IMR-90 (cell line): ENCODE measurements around the gene MEF2C. TPM values are rescaled to one million over a fixed set of nuclear protein-coding genes. Genes with fewer than 3 reads are reported as not detected.

Experiments
- ATAC-seq: fragments of 200-7000 bp; cut with Tn5 transposase; 2 replicates; pipeline ENCODE4 v1.9.1; 2020; ENCODE audit warnings: low read depth, mild to moderate bottlenecking, moderate library complexity
- BruUV-seq: library from RNA; stranded (reverse); fragments of 400-500 nt; replicated peaks from 2 replicates; lab custom pipeline; 2021; lab: Mats Ljungman, UMichigan
- CTCF ChIA-PET: fragments of 300-600 bp; formaldehyde crosslinking; extraction: SDS; loops from one replicate; lab custom pipeline; 2021; ENCODE audit warnings: antibody characterized with exemption; lab: Yijun Ruan, JAX
- POLR2A ChIA-PET: fragments of 300-600 bp; sonication (Branson Sonifier 250); formaldehyde crosslinking; loops from one replicate; lab custom pipeline; 2022; ENCODE audit warnings: antibody characterized with exemption; ENCODE audit not compliant: unreplicated experiment; lab: Charles Lee
- DNase-seq: peaks from one replicate; pipeline ENCODE4 v3.0.0; 2013
- H2AFZ ChIP-seq: replicated peaks from 2 replicates; pipeline ENCODE3; 2013; ENCODE audit warnings: low read length, mild to moderate bottlenecking; ENCODE audit not compliant: poor library complexity
- H2AK5ac ChIP-seq: 2 replicates; pipeline ENCODE4 v1.6.1; 2013; ENCODE audit warnings: low read depth, low read length, inconsistent platforms
- H2AK9ac ChIP-seq: replicated peaks from 2 replicates; pipeline ENCODE3; 2013; ENCODE audit warnings: mild to moderate bottlenecking, low read depth, low read length, moderate library complexity; ENCODE audit not compliant: poor library complexity
- H2BK120ac ChIP-seq: 2 replicates; pipeline ENCODE4 v1.6.1; 2013; ENCODE audit warnings: low read depth, low read length, inconsistent platforms
- H2BK15ac ChIP-seq: 3 replicates; pipeline ENCODE4 v1.6.1; 2013; ENCODE audit warnings: low read depth, low read length, inconsistent platforms
- H2BK20ac ChIP-seq: 2 replicates; pipeline ENCODE4 v1.6.1; 2013; ENCODE audit warnings: low read depth, mild to moderate bottlenecking, inconsistent platforms, low read length, moderate library complexity
- H2BK5ac ChIP-seq: 2 replicates; pipeline ENCODE4 v1.6.1; 2013; ENCODE audit warnings: mild to moderate bottlenecking, low read depth, low read length, inconsistent platforms; ENCODE audit not compliant: poor library complexity, severe bottlenecking
- H3K14ac ChIP-seq: replicated peaks from 2 replicates; pipeline ENCODE4 v1.6.1; 2013; ENCODE audit warnings: low read depth, low read length, inconsistent platforms
- H3K18ac ChIP-seq: 2 replicates; pipeline ENCODE4 v1.6.1; 2013; ENCODE audit warnings: low read depth, low read length, control low read depth
- H3K23ac ChIP-seq: 2 replicates; pipeline ENCODE4 v1.6.1; 2013; ENCODE audit warnings: low read depth, low read length, inconsistent platforms
- H3K27ac ChIP-seq: 2 replicates; pipeline ENCODE4 v1.5.1; 2013; ENCODE audit warnings: mild to moderate bottlenecking, control low read depth, low read length; ENCODE audit not compliant: insufficient read depth
- H3K27me3 ChIP-seq: 2 replicates; pipeline ENCODE4 v1.6.1; 2013; ENCODE audit warnings: low read length; ENCODE audit not compliant: control insufficient read depth, insufficient read depth
- H3K36me3 ChIP-seq: 2 replicates; pipeline ENCODE4 v1.6.1; 2013; ENCODE audit warnings: low read length, mixed read lengths; ENCODE audit not compliant: control insufficient read depth, insufficient read depth
- H3K4ac ChIP-seq: 2 replicates; pipeline ENCODE4 v1.6.1; 2013; ENCODE audit warnings: low read depth, low read length, inconsistent platforms
- H3K4me1 ChIP-seq: 2 replicates; pipeline ENCODE4 v1.6.1; 2013; ENCODE audit warnings: low read length, mixed read lengths; ENCODE audit not compliant: control insufficient read depth, insufficient read depth
- H3K4me2 ChIP-seq: 2 replicates; pipeline ENCODE4 v1.6.1; 2013; ENCODE audit warnings: low read depth, mild to moderate bottlenecking, control low read depth, low read length, moderate library complexity
- H3K4me3 ChIP-seq: 2 replicates; pipeline ENCODE4 v1.5.1; 2013; ENCODE audit warnings: low read depth, mild to moderate bottlenecking, control low read depth, low read length, moderate library complexity; ENCODE audit not compliant: insufficient read depth
- H3K56ac ChIP-seq: 2 replicates; pipeline ENCODE4 v1.6.1; 2013; ENCODE audit warnings: low read length, inconsistent platforms; ENCODE audit not compliant: insufficient read depth; ENCODE audit errors: extremely low read depth
- H3K79me1 ChIP-seq, 2 experiments: 2 replicates each; pipeline ENCODE4 v1.6.1; 2013; ENCODE audit warnings: low read length in 2 of 2, inconsistent platforms in 1 of 2, low read depth in 1 of 2
- H3K9ac ChIP-seq: 2 replicates; pipeline ENCODE4 v1.6.1; 2013; ENCODE audit warnings: low read depth, low read length, control low read depth
- H3K9me1 ChIP-seq: 2 replicates; pipeline ENCODE4 v1.6.1; 2013; ENCODE audit warnings: low read length, inconsistent platforms; ENCODE audit not compliant: insufficient read depth
- H3K9me3 ChIP-seq: 2 replicates; pipeline ENCODE4 v1.6.1; 2013; ENCODE audit warnings: low read length; ENCODE audit not compliant: control insufficient read depth, insufficient read depth
- H4K20me1 ChIP-seq: 2 replicates; pipeline ENCODE4 v1.6.1; 2013; ENCODE audit warnings: low read length, inconsistent platforms; ENCODE audit not compliant: insufficient read depth
- H4K5ac ChIP-seq: 2 replicates; pipeline ENCODE4 v1.6.1; 2013; ENCODE audit warnings: mild to moderate bottlenecking, low read depth, low read length, control low read depth
- H4K8ac ChIP-seq, 2 experiments: 2 replicates each; pipeline ENCODE4 v1.6.1; 2013; ENCODE audit warnings: low read depth in 2 of 2, low read length in 2 of 2, control low read depth in 1 of 2, inconsistent platforms in 1 of 2
- H4K91ac ChIP-seq: 2 replicates; pipeline ENCODE4 v1.6.1; 2013; ENCODE audit warnings: low read depth, low read length, inconsistent platforms; ENCODE audit not compliant: insufficient read depth
- BHLHE40 ChIP-seq: fragments of 150-350 bp; IDR thresholded peaks from 2 replicates; pipeline ENCODE4 v1.6.1; 2016; ENCODE audit warnings: mild to moderate bottlenecking, low read depth, low read length
- CEBPB ChIP-seq: IDR thresholded peaks from 2 replicates; pipeline ENCODE4 v1.6.1; 2012; ENCODE audit warnings: low read depth, low read length, improper control_type of control experiment
- CHD1 ChIP-seq: IDR thresholded peaks from 2 replicates; pipeline ENCODE4 v1.6.1; 2012; ENCODE audit warnings: low read depth, low read length, improper control_type of control experiment
- FOS ChIP-seq: fragments of 150-350 bp; IDR thresholded peaks from 2 replicates; pipeline ENCODE4 v1.6.1; 2016; ENCODE audit warnings: low read depth, low read length
- MAFK ChIP-seq: IDR thresholded peaks from 2 replicates; pipeline ENCODE4 v1.6.1; 2012; ENCODE audit warnings: low read depth, low read length, improper control_type of control experiment
- MAZ ChIP-seq: IDR thresholded peaks from 2 replicates; pipeline ENCODE4 v1.6.1; 2012; ENCODE audit warnings: low read depth, mild to moderate bottlenecking, low read length, improper control_type of control experiment, moderate library complexity, borderline replicate concordance
- MXI1 ChIP-seq: IDR thresholded peaks from 2 replicates; pipeline ENCODE4 v1.6.1; 2012; ENCODE audit warnings: low read depth, mild to moderate bottlenecking, low read length, moderate library complexity, borderline replicate concordance
- NFE2L2 ChIP-seq: fragments of 150-350 bp; IDR thresholded peaks from 2 replicates; pipeline ENCODE4 v1.6.1; 2016; ENCODE audit warnings: low read depth, mild to moderate bottlenecking, low read length
- POLR2A ChIP-seq: IDR thresholded peaks from 2 replicates; pipeline ENCODE4 v1.6.1; 2012; ENCODE audit warnings: mild to moderate bottlenecking, low read depth, low read length
- RAD21 ChIP-seq: IDR thresholded peaks from 2 replicates; pipeline ENCODE4 v1.6.1; 2012; ENCODE audit warnings: low read length, improper control_type of control experiment
- RCOR1 ChIP-seq: IDR thresholded peaks from 2 replicates; pipeline ENCODE4 v1.6.1; 2012; ENCODE audit warnings: mild to moderate bottlenecking, low read length, improper control_type of control experiment; ENCODE audit not compliant: insufficient replicate concordance
- RFX5 ChIP-seq: IDR thresholded peaks from 2 replicates; pipeline ENCODE4 v1.8.0; 2012; ENCODE audit warnings: low read depth, mild to moderate bottlenecking, low read length, moderate library complexity
- SMC3 ChIP-seq: fragments of 150-350 bp; IDR thresholded peaks from 2 replicates; pipeline ENCODE4 v1.6.1; 2016; ENCODE audit warnings: low read depth, mild to moderate bottlenecking, antibody characterized with exemption, low read length, moderate library complexity
- WGBS, 2 experiments: methylation state at CpG; one replicate each; pipeline versions ENCODE4 v1.1.5 to v1.1.7; 2013; ENCODE audit warnings: missing lambda C conversion rate in 2 of 2; ENCODE audit not compliant: insufficient read length in 1 of 2; ENCODE audit errors: extremely low coverage in 2 of 2; 5-methylcytosine and 5-hydroxymethylcytosine counted together
- dilution Hi-C: fragments of 300-500 bp; cut with HindIII; formaldehyde crosslinking; loops from one replicate; pipeline ENCODE4 v1.14.3; 2018; ENCODE audit warnings: low sequenced_read_pairs; ENCODE audit not compliant: unreplicated experiment
- in situ Hi-C: fragments of 300-500 bp; cut with MboI; formaldehyde crosslinking; loops from 3 replicates; pipeline ENCODE4 v1.14.3; 2019; ENCODE audit warnings: low sequenced_read_pairs, inconsistent platforms, mixed read lengths
- intact Hi-C: fragments of 100-400 bp; cut with micrococcal nuclease; formaldehyde crosslinking; loops from 2 replicates; pipeline ENCODE4 v1.10.0; 2022
- polyA plus RNA-seq, 3 experiments: library from polyadenylated mRNA; depleted of rRNA; stranded (reverse); fragments of >200 nt; gene quantifications; 2 replicates each; pipeline ENCODE4 v1.2.3, GENCODE V29; 2012; ENCODE audit warnings: low replicate concordance in 1 of 3
- total RNA-seq: library from RNA; depleted of rRNA; stranded (reverse); fragments of >200 nt; gene quantifications from 2 replicates; pipeline ENCODE4 v1.2.3, GENCODE V29; 2012
- TF ChIP-seq, protein P1 (sequence below): fragments of 150-350 bp; IDR thresholded peaks from 2 replicates; pipeline ENCODE4 v1.6.1; 2017; ENCODE audit warnings: mild to moderate bottlenecking, antibody characterized with exemption, low read length, low read depth
- TF ChIP-seq, protein P2 (sequence below): conservative IDR thresholded peaks from 2 replicates; pipeline ENCODE4 v1.5.1; 2012; ENCODE audit warnings: mild to moderate bottlenecking, low read depth, low read length, improper control_type of control experiment
- TF ChIP-seq, protein P3 (sequence below): fragments of 150-350 bp; IDR thresholded peaks from 2 replicates; pipeline ENCODE4 v1.6.1; 2016; ENCODE audit warnings: low read depth, mild to moderate bottlenecking, low read length, moderate library complexity, borderline replicate concordance

Gene MEF2C
- total and polyA plus RNA-seq, 2 of the 4 experiments (the other 2 are of a cell fraction): 1.5 to 6.8 TPM

DNA sequence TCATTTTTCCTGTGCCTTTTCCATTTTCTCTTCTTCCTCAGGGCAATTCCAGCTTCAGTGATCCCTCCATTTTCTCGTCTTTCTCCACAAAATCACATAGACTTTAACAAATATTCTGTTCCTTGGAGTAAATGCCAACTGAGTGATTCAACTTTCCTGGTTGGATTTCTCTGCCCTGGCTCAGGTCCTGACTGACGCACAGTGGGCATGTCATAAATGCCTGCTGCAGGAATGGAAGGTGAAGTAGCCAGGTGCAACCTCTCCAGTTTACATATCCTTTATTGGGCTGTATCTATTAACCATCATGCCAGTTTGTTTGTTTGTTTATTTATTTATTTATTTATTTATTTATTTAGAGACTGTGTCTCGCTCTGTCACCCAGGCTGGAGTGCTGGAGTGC, 95.1 kb downstream of the MEF2C start:
- ChIA-PET POLR2A (no interaction called here), CTCF (interaction anchor here (0.6 kb wide), 1 partner anchor 363 kb away, joined by 4 read pairs; no protein-coding TSS in a partner anchor)
- Histone ChIP-seq H4K5ac (no peak overlapping the region), H4K8ac (no peak overlapping the region), H2BK120ac (no peak overlapping the region), H2BK15ac (no peak overlapping the region), H3K23ac (no peak overlapping the region), H2BK5ac (no peak overlapping the region), H3K14ac (no peak overlapping the region), H3K9ac (no peak overlapping the region), H2AK9ac (no peak overlapping the region), H3K9me3 (no peaks in the 10 kb centered on the region), H3K4ac (no peak overlapping the region), H4K91ac (no peak overlapping the region), H2AK5ac (no peak overlapping the region), H3K27ac (no peak overlapping the region), H2AFZ (no peak overlapping the region), H3K79me1 (0 out of 4 replicates have a peak, but pooled peaks cover 0 to 3% of the 10 kb centered on the region in 2 experiments), H3K56ac (no peak overlapping the region), H3K4me3 (no peak overlapping the region), H3K36me3 (no peaks in the 10 kb centered on the region), H4K20me1 (no peaks in the 10 kb centered on the region), H3K9me1 (peaks cover 6% of the 10 kb centered on the region), H3K18ac (no peak overlapping the region), H3K27me3 (no peaks in the 10 kb centered on the region), H3K4me1 (peaks cover 7% of the 10 kb centered on the region), H2BK20ac (no peak overlapping the region), H3K4me2 (no peak overlapping the region)
- intact Hi-C loops (loop anchor here (2.0 to 10.0 kb wide), 4 partner anchors 39 to 157 kb away; partner anchors contain the start of gene MEF2C), dilution Hi-C loops (no loop called here), in situ Hi-C loops (no loop called here)
- TF ChIP-seq FOS: no peak
- TF ChIP-seq NFE2L2: no peak
- no peak for TF ChIP-seq CEBPB
- TF ChIP-seq, protein P1, sequence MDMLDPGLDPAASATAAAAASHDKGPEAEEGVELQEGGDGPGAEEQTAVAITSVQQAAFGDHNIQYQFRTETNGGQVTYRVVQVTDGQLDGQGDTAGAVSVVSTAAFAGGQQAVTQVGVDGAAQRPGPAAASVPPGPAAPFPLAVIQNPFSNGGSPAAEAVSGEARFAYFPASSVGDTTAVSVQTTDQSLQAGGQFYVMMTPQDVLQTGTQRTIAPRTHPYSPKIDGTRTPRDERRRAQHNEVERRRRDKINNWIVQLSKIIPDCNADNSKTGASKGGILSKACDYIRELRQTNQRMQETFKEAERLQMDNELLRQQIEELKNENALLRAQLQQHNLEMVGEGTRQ: no peak
- TF ChIP-seq RFX5: no peak
- no peak for TF ChIP-seq RCOR1
- no peak for TF ChIP-seq RAD21
- TF ChIP-seq CHD1: no peak
- TF ChIP-seq MAZ: no peak
- TF ChIP-seq, protein P2, sequence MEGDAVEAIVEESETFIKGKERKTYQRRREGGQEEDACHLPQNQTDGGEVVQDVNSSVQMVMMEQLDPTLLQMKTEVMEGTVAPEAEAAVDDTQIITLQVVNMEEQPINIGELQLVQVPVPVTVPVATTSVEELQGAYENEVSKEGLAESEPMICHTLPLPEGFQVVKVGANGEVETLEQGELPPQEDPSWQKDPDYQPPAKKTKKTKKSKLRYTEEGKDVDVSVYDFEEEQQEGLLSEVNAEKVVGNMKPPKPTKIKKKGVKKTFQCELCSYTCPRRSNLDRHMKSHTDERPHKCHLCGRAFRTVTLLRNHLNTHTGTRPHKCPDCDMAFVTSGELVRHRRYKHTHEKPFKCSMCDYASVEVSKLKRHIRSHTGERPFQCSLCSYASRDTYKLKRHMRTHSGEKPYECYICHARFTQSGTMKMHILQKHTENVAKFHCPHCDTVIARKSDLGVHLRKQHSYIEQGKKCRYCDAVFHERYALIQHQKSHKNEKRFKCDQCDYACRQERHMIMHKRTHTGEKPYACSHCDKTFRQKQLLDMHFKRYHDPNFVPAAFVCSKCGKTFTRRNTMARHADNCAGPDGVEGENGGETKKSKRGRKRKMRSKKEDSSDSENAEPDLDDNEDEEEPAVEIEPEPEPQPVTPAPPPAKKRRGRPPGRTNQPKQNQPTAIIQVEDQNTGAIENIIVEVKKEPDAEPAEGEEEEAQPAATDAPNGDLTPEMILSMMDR: no peak
- TF ChIP-seq MAFK: no peak
- no peak for TF ChIP-seq BHLHE40
- no peak for TF ChIP-seq MXI1
- TF ChIP-seq SMC3: no peak
- TF ChIP-seq, protein P3, sequence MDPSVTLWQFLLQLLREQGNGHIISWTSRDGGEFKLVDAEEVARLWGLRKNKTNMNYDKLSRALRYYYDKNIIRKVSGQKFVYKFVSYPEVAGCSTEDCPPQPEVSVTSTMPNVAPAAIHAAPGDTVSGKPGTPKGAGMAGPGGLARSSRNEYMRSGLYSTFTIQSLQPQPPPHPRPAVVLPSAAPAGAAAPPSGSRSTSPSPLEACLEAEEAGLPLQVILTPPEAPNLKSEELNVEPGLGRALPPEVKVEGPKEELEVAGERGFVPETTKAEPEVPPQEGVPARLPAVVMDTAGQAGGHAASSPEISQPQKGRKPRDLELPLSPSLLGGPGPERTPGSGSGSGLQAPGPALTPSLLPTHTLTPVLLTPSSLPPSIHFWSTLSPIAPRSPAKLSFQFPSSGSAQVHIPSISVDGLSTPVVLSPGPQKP: no peak
- TF ChIP-seq POLR2A: no peak
- no TSS peak for BruUV-seq
- 100% methylated on average over 1 of the region's 3 CpGs; no CpG with 5 or more reads in 1 of the 2 experiments for WGBS, 2 experiments
- ATAC-seq: no peak
- DNase-seq: no peak
